Gastrocnemius medialis (tissue), 4 donors: ENCODE measurements around the gene ISLR2.

ENCODE experiments used
- POLR2A ChIP-seq, 2 donors: fragments of 450-650 bp; IDR thresholded peaks; one replicate each; pipeline ENCODE4 v1.6.1; 2017; ENCODE audit warnings: antibody characterized with exemption in 2 of 2, mild to moderate bottlenecking in 2 of 2, moderate library complexity in 2 of 2
- TF ChIP-seq, protein P1 (sequence below), 5 experiments: fragments of 450-650 bp in 3 of 5; fragments of 200-600 bp in 2 of 5; sonication (generic) in 2 of 5; IDR thresholded peaks in 4 of 5; conservative IDR thresholded peaks in 1 of 5; 1 replicate in 4 of 5; 2 replicates in 1 of 5; pipeline ENCODE4 v1.5.1; 2016 to 2019; ENCODE audit warnings: antibody characterized with exemption in 5 of 5, mild to moderate bottlenecking in 3 of 5, moderate library complexity in 3 of 5

DNA sequence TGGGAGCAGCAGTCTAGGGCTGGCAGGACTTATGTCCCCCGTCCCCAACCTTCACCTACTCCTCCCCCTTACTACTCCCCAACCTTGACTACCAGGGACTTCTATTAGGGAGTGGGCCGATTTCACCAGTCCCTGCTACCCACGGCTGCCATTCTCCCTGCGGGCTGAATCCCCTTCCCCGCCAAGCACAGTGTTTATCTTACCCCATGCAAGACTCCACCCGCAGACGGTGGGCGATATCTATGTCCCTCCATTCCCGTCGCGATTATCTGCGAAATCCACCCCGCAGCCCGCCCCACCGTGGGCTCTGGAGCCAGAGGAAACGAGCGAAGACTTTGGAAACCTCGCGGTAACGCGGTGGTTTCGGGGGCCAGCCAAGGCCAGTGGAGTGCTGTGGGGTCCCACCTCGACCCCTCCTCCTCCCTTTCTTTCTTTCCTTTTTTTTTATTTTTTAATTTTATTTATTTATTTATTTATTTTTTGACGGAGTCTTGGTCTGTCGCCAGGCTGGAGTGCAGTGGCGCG is 4.7 kb downstream of the ISLR2 start:
- TF ChIP-seq, protein P1, sequence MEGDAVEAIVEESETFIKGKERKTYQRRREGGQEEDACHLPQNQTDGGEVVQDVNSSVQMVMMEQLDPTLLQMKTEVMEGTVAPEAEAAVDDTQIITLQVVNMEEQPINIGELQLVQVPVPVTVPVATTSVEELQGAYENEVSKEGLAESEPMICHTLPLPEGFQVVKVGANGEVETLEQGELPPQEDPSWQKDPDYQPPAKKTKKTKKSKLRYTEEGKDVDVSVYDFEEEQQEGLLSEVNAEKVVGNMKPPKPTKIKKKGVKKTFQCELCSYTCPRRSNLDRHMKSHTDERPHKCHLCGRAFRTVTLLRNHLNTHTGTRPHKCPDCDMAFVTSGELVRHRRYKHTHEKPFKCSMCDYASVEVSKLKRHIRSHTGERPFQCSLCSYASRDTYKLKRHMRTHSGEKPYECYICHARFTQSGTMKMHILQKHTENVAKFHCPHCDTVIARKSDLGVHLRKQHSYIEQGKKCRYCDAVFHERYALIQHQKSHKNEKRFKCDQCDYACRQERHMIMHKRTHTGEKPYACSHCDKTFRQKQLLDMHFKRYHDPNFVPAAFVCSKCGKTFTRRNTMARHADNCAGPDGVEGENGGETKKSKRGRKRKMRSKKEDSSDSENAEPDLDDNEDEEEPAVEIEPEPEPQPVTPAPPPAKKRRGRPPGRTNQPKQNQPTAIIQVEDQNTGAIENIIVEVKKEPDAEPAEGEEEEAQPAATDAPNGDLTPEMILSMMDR (IDR thresholded peaks at IDR 0.05 in 4 of 5, conservative IDR thresholded peaks at IDR 0.05 in 1 of 5), result no peak
- no peak for TF ChIP-seq POLR2A (IDR thresholded peaks at IDR 0.05)
